CD4-positive, alpha-beta memory T cell (primary cell): ENCODE measurements around the gene CTDNEP1. TPM values are rescaled to one million over a fixed set of nuclear protein-coding genes. Genes with fewer than 3 reads are reported as not detected.
A peak's percentile ranks its signal among the peaks of the same experiment; 100 is the strongest.

Experiments used
- CTCF ChIA-PET: fragments of 350-600 bp; sonication (Branson Sonifier 250); formaldehyde crosslinking; loops from one replicate; lab custom pipeline; 2021; ENCODE audit warnings: inconsistent platforms; ENCODE audit not compliant: partially characterized antibody; lab: Charles Lee
- POLR2A ChIA-PET: fragments of 350-600 bp; sonication (Branson Sonifier 250); formaldehyde crosslinking; loops from one replicate; lab custom pipeline; 2021; ENCODE audit not compliant: partially characterized antibody; lab: Charles Lee
- DNase-seq, 5 donors: peaks; one replicate each; pipeline versions ENCODE4 v3.0.0 to v3.0.0-alpha.2; 2020 to 2022; ENCODE audit warnings: mixed read lengths in 1 of 5
- H3K27ac ChIP-seq: one replicate; pipeline ENCODE4 v1.7.0; 2013; ENCODE audit warnings: low read depth, low read length
- H3K27me3 ChIP-seq: 2 replicates; pipeline ENCODE4 v1.7.0; 2013; ENCODE audit warnings: mild to moderate bottlenecking, low read length, moderate library complexity; ENCODE audit not compliant: insufficient read depth
- H3K36me3 ChIP-seq: 2 replicates; pipeline ENCODE4 v1.7.0; 2013; ENCODE audit warnings: mild to moderate bottlenecking, low read length, moderate library complexity; ENCODE audit not compliant: insufficient read depth
- H3K4me1 ChIP-seq: 2 replicates; pipeline ENCODE4 v1.7.0; 2013; ENCODE audit warnings: mild to moderate bottlenecking, low read length, moderate library complexity; ENCODE audit not compliant: insufficient read depth
- H3K4me3 ChIP-seq, 2 donors: one replicate each; pipeline ENCODE4 v1.7.0; 2013; ENCODE audit warnings: low read length in 2 of 2, mild to moderate bottlenecking in 1 of 2
- H3K9me3 ChIP-seq, 2 donors: one replicate each; pipeline ENCODE4 v1.7.0; 2013; ENCODE audit warnings: low read length in 2 of 2, control low read depth in 1 of 2; ENCODE audit not compliant: control insufficient read depth in 1 of 2
- H3K27ac Mint-ChIP-seq, 7 donors: one replicate each; pipeline ENCODE4 v1.8.0; 2020 to 2021; ENCODE audit warnings: mixed read lengths in 7 of 7, mild to moderate bottlenecking in 6 of 7, inconsistent platforms in 3 of 7, moderate library complexity in 3 of 7
- H3K27me3 Mint-ChIP-seq, 2 donors: one replicate each; pipeline ENCODE4 v1.8.0; 2020 to 2021; ENCODE audit warnings: mixed read lengths in 2 of 2
- H3K36me3 Mint-ChIP-seq, 2 donors: one replicate each; pipeline ENCODE4 v1.8.0; 2020 to 2021; ENCODE audit warnings: mixed read lengths in 2 of 2, inconsistent platforms in 1 of 2, mild to moderate bottlenecking in 1 of 2
- H3K4me1 Mint-ChIP-seq, 4 donors: one replicate each; pipeline ENCODE4 v1.8.0; 2020 to 2021; ENCODE audit warnings: mixed read lengths in 4 of 4, mild to moderate bottlenecking in 1 of 4
- H3K4me3 Mint-ChIP-seq, 8 donors: one replicate each; pipeline ENCODE4 v1.8.0; 2020 to 2021; ENCODE audit warnings: mixed read lengths in 8 of 8, mild to moderate bottlenecking in 7 of 8, moderate library complexity in 6 of 8, inconsistent platforms in 3 of 8
- H3K9me3 Mint-ChIP-seq, 8 donors: one replicate each; pipeline ENCODE4 v1.8.0; 2020 to 2021; ENCODE audit warnings: mixed read lengths in 8 of 8, mild to moderate bottlenecking in 5 of 8, inconsistent platforms in 3 of 8, moderate library complexity in 1 of 8
- intact Hi-C: fragments of 100-400 bp; cut with micrococcal nuclease; formaldehyde crosslinking; loops from one replicate; pipeline ENCODE4 v1.15.1; 2023
- polyA plus RNA-seq, 2 donors: library from polyadenylated mRNA; unstranded; fragments of 300-500 nt; fragmentation: Illumina TruSeq; gene quantifications; one replicate each; pipeline ENCODE4 v1.2.3, GENCODE V29; 2021
- total RNA-seq, 2 experiments: library from RNA; stranded (reverse); gene quantifications; one replicate each; pipeline ENCODE4 v1.2.3, GENCODE V29; 2021

CTDNEP1 gene
- total and polyA plus RNA-seq, 4 experiments from 2014 or later, result 42.4 to 157 (median 102) TPM

DNA sequence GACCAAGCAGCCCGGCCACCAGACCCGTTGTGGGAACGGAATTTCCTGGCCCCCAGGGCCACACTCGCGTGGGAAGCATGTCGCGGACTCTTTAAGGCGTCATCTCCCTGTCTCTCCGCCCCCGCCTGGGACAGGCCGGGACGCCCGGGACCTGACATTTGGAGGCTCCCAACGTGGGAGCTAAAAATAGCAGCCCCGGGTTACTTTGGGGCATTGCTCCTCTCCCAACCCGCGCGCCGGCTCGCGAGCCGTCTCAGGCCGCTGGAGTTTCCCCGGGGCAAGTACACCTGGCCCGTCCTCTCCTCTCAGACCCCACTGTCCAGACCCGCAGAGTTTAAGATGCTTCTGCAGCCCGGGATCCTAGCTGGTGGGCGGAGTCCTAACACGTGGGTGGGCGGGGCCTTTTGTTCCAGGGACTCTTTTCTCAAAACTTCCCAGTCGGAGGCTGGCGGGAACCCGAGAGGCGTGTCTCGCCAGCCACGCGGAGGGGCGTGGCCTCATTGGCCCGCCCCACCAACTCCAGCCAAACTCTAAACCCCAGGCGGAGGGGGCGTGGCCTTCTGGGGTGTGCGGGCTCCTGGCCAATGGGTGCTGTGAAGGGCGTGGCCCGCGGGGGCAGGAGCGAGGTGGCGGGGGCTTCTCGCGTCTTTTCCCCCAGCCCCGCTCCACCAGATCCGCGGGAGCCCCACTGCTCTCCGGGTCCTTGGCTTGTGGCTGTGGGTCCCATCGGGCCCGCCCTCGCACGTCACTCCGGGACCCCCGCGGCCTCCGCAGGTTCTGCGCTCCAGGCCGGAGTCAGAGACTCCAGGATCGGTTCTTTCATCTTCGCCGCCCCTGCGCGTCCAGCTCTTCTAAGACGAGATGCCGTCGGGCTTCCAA is 29.8 kb upstream of the CTDNEP1 start, which contains the start of gene SLC2A4:
Gene SLC2A4, plus strand, starts transcription at position 645 of the 879 bp plus-strand sequence. Its CDS starts 217 bp downstream, at position 862.
- ChIA-PET POLR2A (interaction anchor here (0.7 to 3.6 kb wide), 13 partner anchors 15 to 405 kb away, joined by 3 to 15 read pairs (median 3); partner anchors contain the start of genes ACAP1, CLDN7 and TMEM102), CTCF (interaction anchor here (0.7 to 2.8 kb wide), 11 partner anchors 10 to 279 kb away, joined by 3 to 26 read pairs (median 3); no protein-coding TSS in a partner anchor)
- peaks cover 10% of the 10 kb centered on the region for H3K27me3 ChIP-seq

DNA sequence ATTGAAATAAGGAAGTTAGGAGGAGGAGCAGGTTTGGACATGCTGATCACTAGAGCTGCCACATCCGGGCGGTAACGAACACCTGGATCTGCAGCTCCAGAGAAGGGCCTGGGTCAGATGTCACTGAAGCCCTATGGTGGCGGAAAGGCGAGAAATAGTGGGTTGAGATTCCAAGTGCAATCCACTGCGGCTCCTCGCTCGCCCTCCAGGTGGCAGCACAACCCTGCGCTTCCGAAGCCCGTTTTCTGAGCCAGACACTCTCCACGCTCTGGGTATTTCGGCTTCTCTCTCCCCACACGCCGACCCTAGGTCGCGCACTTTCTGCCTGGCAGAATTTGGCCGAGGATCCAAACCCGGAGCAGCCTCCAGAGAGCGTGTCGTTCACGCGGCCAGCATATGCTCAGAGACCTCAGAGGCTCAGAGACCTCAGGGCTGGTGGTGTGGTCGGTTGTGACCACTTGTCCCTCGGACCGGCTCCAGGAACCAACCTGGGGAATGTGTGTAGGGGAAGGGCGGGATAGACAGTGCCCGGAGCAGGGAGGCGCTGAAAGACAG is 29.1 kb upstream of the CTDNEP1 start:
- Histone ChIP-seq H3K9me3 (no peaks in the 10 kb centered on the region), H3K27me3 (peaks cover 10% of the 10 kb centered on the region), H3K27ac (peak overlapping the region; percentile 41), H3K4me3 (peak overlapping the region; percentile 23 to 58), H3K36me3 (no peaks in the 10 kb centered on the region), H3K4me1 (peaks cover 25% of the 10 kb centered on the region)
- CTCF ChIA-PET, result interaction anchor here (0.6 to 2.8 kb wide), 11 partner anchors 9 to 280 kb away, joined by 3 to 26 read pairs (median 4); no protein-coding TSS in a partner anchor
- no peaks in the 10 kb centered on the region for H3K9me3 Mint-ChIP-seq
- H3K4me1 Mint-ChIP-seq, result peaks cover 4 to 28% (median 18%) of the 10 kb centered on the region in 4 donors
- DNase-seq, result peak; percentile 82 to 86 (median 85)
- H3K27me3 Mint-ChIP-seq, result peaks cover 15 to 19% of the 10 kb centered on the region in 2 donors
- peak overlapping the region; percentile 36 to 84 (median 64) for H3K27ac Mint-ChIP-seq
- POLR2A ChIA-PET, result interaction anchor here (0.9 to 3.6 kb wide), 9 partner anchors 16 to 71 kb away, joined by 3 to 15 read pairs (median 4); partner anchors contain the start of genes ACAP1 and CLDN7
- H3K36me3 Mint-ChIP-seq, result no peaks in the 10 kb centered on the region
- intact Hi-C loops, result loop anchor here (1.0 to 5.0 kb wide), 11 partner anchors 16 to 408 kb away; partner anchors contain the start of genes EIF5A, NEURL4, SENP3 and WRAP53
- H3K4me3 Mint-ChIP-seq, result peak overlapping the region; percentile 77 to 90 (median 82)

More for the DNA sequence above, 29.8 kb upstream of the CTDNEP1 start, which contains the start of gene SLC2A4:
- Histone ChIP-seq H3K4me1 (peaks cover 25% of the 10 kb centered on the region), H3K36me3 (no peaks in the 10 kb centered on the region), H3K27ac (peak within 1 kb of the TSS; percentile 41), H3K4me3 (peak within 1 kb of the TSS; percentile 23 to 58), H3K9me3 (no peaks in the 10 kb centered on the region)
- H3K4me3 Mint-ChIP-seq, result peak within 1 kb of the TSS; percentile 77 to 90 (median 82)
- peaks cover 4 to 28% (median 18%) of the 10 kb centered on the region in 4 donors for H3K4me1 Mint-ChIP-seq
- DNase-seq, result peak; percentile 67 to 81 (median 69)
- H3K36me3 Mint-ChIP-seq, result no peaks in the 10 kb centered on the region
- H3K9me3 Mint-ChIP-seq, result no peaks in the 10 kb centered on the region
- peak within 1 kb of the TSS; percentile 36 to 84 (median 66) for H3K27ac Mint-ChIP-seq
- intact Hi-C loops, result loop anchor here (2.0 to 5.0 kb wide), 2 partner anchors 61 to 234 kb away; no protein-coding TSS in a partner anchor
- peaks cover 17 to 23% of the 10 kb centered on the region in 2 donors for H3K27me3 Mint-ChIP-seq

DNA sequence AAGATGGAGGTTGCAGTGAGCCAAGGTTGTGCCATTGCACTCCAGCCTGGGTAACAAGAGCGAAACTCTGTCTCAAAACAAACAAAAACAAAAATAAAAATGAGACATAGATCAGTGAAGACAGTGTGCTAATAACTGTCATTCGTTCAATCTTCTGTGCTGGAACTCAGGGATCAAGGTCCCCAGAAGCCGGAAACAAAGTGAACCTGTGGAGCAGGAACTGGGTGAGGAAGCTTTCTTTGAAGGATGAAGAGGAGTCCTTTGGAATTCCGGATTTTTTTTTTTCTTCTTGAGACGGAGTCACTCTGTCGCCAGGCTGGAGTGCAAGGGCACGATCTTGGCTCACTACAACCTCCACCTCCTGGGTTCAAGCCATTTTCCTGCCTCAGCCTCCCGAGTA is 27.9 kb upstream of the CTDNEP1 start:
- H3K27me3 Mint-ChIP-seq, result peaks cover 15 to 19% of the 10 kb centered on the region in 2 donors
- H3K4me1 Mint-ChIP-seq, result peaks cover 4 to 28% (median 18%) of the 10 kb centered on the region in 4 donors
- Histone ChIP-seq H3K4me1 (peaks cover 25% of the 10 kb centered on the region), H3K27me3 (peaks cover 10% of the 10 kb centered on the region), H3K27ac (no peak overlapping the region), H3K36me3 (no peaks in the 10 kb centered on the region), H3K4me3 (no peak overlapping the region), H3K9me3 (no peaks in the 10 kb centered on the region)
- no peaks in the 10 kb centered on the region for H3K9me3 Mint-ChIP-seq
- intact Hi-C loops, result no loop called here
- H3K4me3 Mint-ChIP-seq, result peak overlapping the region in 1 of 8 donors; percentile 49
- no peak overlapping the region for H3K27ac Mint-ChIP-seq
- DNase-seq, result no peak
- POLR2A ChIA-PET, result interaction anchor here (0.6 to 2.0 kb wide), 3 partner anchors 20 to 69 kb away, joined by 3 to 4 read pairs (median 4); no protein-coding TSS in a partner anchor
- CTCF ChIA-PET, result interaction anchor here (0.8 to 2.8 kb wide), 4 partner anchors 17 to 76 kb away, joined by 3 to 26 read pairs (median 6); partner anchors contain the start of gene TMEM95
- no peaks in the 10 kb centered on the region for H3K36me3 Mint-ChIP-seq

- H3K4me1 Mint-ChIP-seq, result peaks cover 13 to 23% (median 19%) of the 10 kb centered on the region in 4 donors
- Histone ChIP-seq H3K4me3 (no peak overlapping the region), H3K27ac (no peak overlapping the region), H3K27me3 (no peaks in the 10 kb centered on the region), H3K9me3 (no peaks in the 10 kb centered on the region), H3K4me1 (peaks cover 20% of the 10 kb centered on the region), H3K36me3 (no peaks in the 10 kb centered on the region)
- H3K27ac Mint-ChIP-seq, result no peak overlapping the region
- POLR2A ChIA-PET, result no interaction called here
- no peaks in the 10 kb centered on the region for H3K36me3 Mint-ChIP-seq
- no peak for DNase-seq
- CTCF ChIA-PET, result interaction anchor here (2.1 kb wide), 1 partner anchor 30 kb away, joined by 6 read pairs; no protein-coding TSS in a partner anchor
- H3K27me3 Mint-ChIP-seq, result peaks cover 7 to 15% of the 10 kb centered on the region in 2 donors
- no peak overlapping the region for H3K4me3 Mint-ChIP-seq
- intact Hi-C loops, result no loop called here
- H3K9me3 Mint-ChIP-seq, result no peaks in the 10 kb centered on the region
Observed at GRCh38 chr17:7266784-7267183, 15.2 kb upstream of the CTDNEP1 start.

DNA sequence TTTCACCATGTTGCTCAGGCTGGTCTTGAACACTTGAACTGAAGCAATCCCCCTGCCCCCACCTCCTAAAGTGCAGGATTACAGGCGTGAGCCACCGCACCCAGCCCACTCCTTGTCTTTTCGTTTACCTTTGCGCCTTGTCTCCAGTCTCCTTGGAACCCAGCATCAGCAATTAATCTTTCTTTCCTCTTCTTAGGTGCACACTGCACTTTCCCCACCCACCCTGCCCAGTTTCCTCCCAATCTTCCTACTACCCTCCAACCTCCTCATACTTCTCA is 12.2 kb upstream of the CTDNEP1 start:
- Mint-ChIP-seq H3K4me3 (peak overlapping the region in 7 of 8 donors; percentile 23 to 91 (median 84)), H3K4me1 (peaks cover 14 to 31% (median 23%) of the 10 kb centered on the region in 4 donors), H3K9me3 (no peaks in the 10 kb centered on the region), H3K36me3 (peaks cover 6% of the 10 kb centered on the region in 2 donors), H3K27me3 (peaks cover 7 to 13% of the 10 kb centered on the region in 2 donors), H3K27ac (peak overlapping the region in 1 of 7 donors; percentile 73)
- no peaks in the 10 kb centered on the region for H3K27me3 ChIP-seq
- peaks cover 3% of the 10 kb centered on the region for H3K36me3 ChIP-seq
- no peak overlapping the region for H3K4me3 ChIP-seq
- CTCF ChIA-PET, result interaction anchor here (1.1 to 1.3 kb wide), 2 partner anchors 10 to 262 kb away, joined by 3 read pairs; no protein-coding TSS in a partner anchor
- no peaks in the 10 kb centered on the region for H3K9me3 ChIP-seq
- no peak overlapping the region for H3K27ac ChIP-seq
- POLR2A ChIA-PET, result interaction anchor here (0.6 to 2.2 kb wide), 6 partner anchors 10 to 251 kb away, joined by 3 to 6 read pairs (median 4); no protein-coding TSS in a partner anchor
- intact Hi-C loops, result no loop called here
- no peak for DNase-seq
- peaks cover 31% of the 10 kb centered on the region for H3K4me1 ChIP-seq

- Histone ChIP-seq H3K27me3 (no peaks in the 10 kb centered on the region), H3K4me3 (no peak overlapping the region)
- no peak for DNase-seq
Observed at GRCh38 chr17:7262935-7263800, 11.6 kb upstream of the CTDNEP1 start.

More at GRCh38 chr17:7262935-7263800, 11.6 kb upstream of the CTDNEP1 start:
- Histone ChIP-seq H3K27ac (no peak overlapping the region), H3K4me1 (peaks cover 31% of the 10 kb centered on the region), H3K9me3 (no peaks in the 10 kb centered on the region), H3K36me3 (peaks cover 3% of the 10 kb centered on the region)
- Mint-ChIP-seq H3K9me3 (no peaks in the 10 kb centered on the region), H3K4me3 (peak overlapping the region; percentile 78 to 91 (median 82)), H3K36me3 (peaks cover 6 to 9% of the 10 kb centered on the region in 2 donors), H3K4me1 (peaks cover 14 to 31% (median 23%) of the 10 kb centered on the region in 4 donors), H3K27ac (peak overlapping the region in 6 of 7 donors; percentile 32 to 92 (median 81)), H3K27me3 (peaks cover 7 to 13% of the 10 kb centered on the region in 2 donors)
- ChIA-PET POLR2A (interaction anchor here (0.6 to 2.2 kb wide), 5 partner anchors 9 to 250 kb away, joined by 3 to 6 read pairs (median 4); no protein-coding TSS in a partner anchor), CTCF (interaction anchor here (1.1 to 1.3 kb wide), 2 partner anchors 9 to 263 kb away, joined by 3 read pairs; no protein-coding TSS in a partner anchor)
- intact Hi-C loops, result no loop called here
